HG02870 (cell line): ENCODE measurements around the gene ATL2.
"Not testable (repeated sequence)": the region's sequence is repeated elsewhere in the genome, so short reads cannot be mapped to it uniquely, and the experiment has no call there.

Experiments used
- ATAC-seq: cut with Tn5 transposase; IDR thresholded peaks from one replicate; pipeline ENCODE4 v1.9.1; 2021; ENCODE audit warnings: mild to moderate bottlenecking, moderate library complexity; ENCODE audit not compliant: unreplicated experiment

The ATL2 gene

GRCh38 chr2:38277245-38278116, 99.6 kb downstream of the ATL2 start:
- ATAC-seq, result no peak

- no peak for ATAC-seq
Measured at GRCh38 chr2:38274286-38275276, 102.5 kb downstream of the ATL2 start.

- no peak for ATAC-seq
Measured at GRCh38 chr2:38271697-38272096, 105.4 kb downstream of the ATL2 start.

- no peak for ATAC-seq
Measured at GRCh38 chr2:38269421-38269820, 107.7 kb downstream of the ATL2 start.

GRCh38 chr2:38268691-38269327, 108.3 kb downstream of the ATL2 start:
- ATAC-seq, result no peak

GRCh38 chr2:38268001-38268400, 109.1 kb downstream of the ATL2 start:
- ATAC-seq, result no peak

- no peak for ATAC-seq
Measured at GRCh38 chr2:38267270-38267925, 109.7 kb downstream of the ATL2 start.

- no peak for ATAC-seq
Measured at GRCh38 chr2:38266382-38267061, 110.6 kb downstream of the ATL2 start.

- no peak for ATAC-seq
Measured at GRCh38 chr2:38265461-38265860, 111.6 kb downstream of the ATL2 start.

- ATAC-seq, result no peak
Measured at GRCh38 chr2:38264396-38265221, 112.5 kb downstream of the ATL2 start.

GRCh38 chr2:38263293-38263692, 113.8 kb downstream of the ATL2 start:
- ATAC-seq, result no peak

- ATAC-seq, result peak; percentile 72
Measured at GRCh38 chr2:38262069-38262871, 114.8 kb downstream of the ATL2 start.

- no peak for ATAC-seq
Measured at GRCh38 chr2:38261569-38262068, 115.5 kb downstream of the ATL2 start.

GRCh38 chr2:38260972-38261371, 116.1 kb downstream of the ATL2 start:
- ATAC-seq, result no peak

- ATAC-seq, result no peak
Measured at GRCh38 chr2:38260469-38260868, 116.6 kb downstream of the ATL2 start.

- no peak for ATAC-seq
Measured at GRCh38 chr2:38259311-38259710, 117.8 kb downstream of the ATL2 start.

- ATAC-seq, result not testable (repeated sequence)
Measured at GRCh38 chr2:38257680-38258079, 119.4 kb downstream of the ATL2 start.

- no peak for ATAC-seq
Measured at GRCh38 chr2:38256610-38257009, 120.5 kb downstream of the ATL2 start.
